Thoracic aorta (tissue), 2 donors: ENCODE measurements around the gene CTU2. TPM values are rescaled to one million over a fixed set of nuclear protein-coding genes. Genes with fewer than 3 reads are reported as not detected.

ENCODE experiments used
- ATAC-seq: fragments of 150-250 bp; one replicate; pipeline ENCODE4 v1.8.0; 2017; ENCODE audit warnings: low read depth; ENCODE audit not compliant: insufficient number of reproducible peaks, low FRiP score
- DNase-seq: peaks from one replicate; pipeline ENCODE4 v3.0.0-alpha.2; 2020; ENCODE audit warnings: low spot score
- H3K27ac ChIP-seq, 2 donors: fragments of 200-600 bp; sonication (generic); 1 replicate in 1 of 2; 2 replicates in 1 of 2; pipeline ENCODE4 v1.5.1; 2016; ENCODE audit warnings: mild to moderate bottlenecking in 2 of 2, moderate library complexity in 2 of 2
- H3K27me3 ChIP-seq: fragments of 200-600 bp; sonication (generic); replicated peaks from 2 replicates; pipeline ENCODE4 v1.6.0; 2016; ENCODE audit warnings: mild to moderate bottlenecking; ENCODE audit not compliant: insufficient read depth
- H3K36me3 ChIP-seq: fragments of 200-600 bp; sonication (generic); one replicate; pipeline ENCODE4 v1.5.1; 2016
- H3K4me1 ChIP-seq, 2 donors: fragments of 200-600 bp; sonication (generic); 1 replicate in 1 of 2; 2 replicates in 1 of 2; pipeline versions ENCODE4 v1.5.1 to v1.6.0; 2016; ENCODE audit warnings: low read depth in 2 of 2, mild to moderate bottlenecking in 1 of 2; ENCODE audit not compliant: control insufficient read depth in 1 of 2
- H3K4me3 ChIP-seq: fragments of 200-600 bp; sonication (generic); 2 replicates; pipeline ENCODE4 v1.5.1; 2016; ENCODE audit warnings: mild to moderate bottlenecking
- H3K9me3 ChIP-seq: fragments of 200-600 bp; sonication (generic); 2 replicates; pipeline ENCODE4 v1.5.1; 2016
- total RNA-seq, 2 donors: library from RNA; depleted of rRNA; stranded (reverse); fragments of >200 nt; gene quantifications; one replicate each; pipeline versions ENCODE4 v1.1.0 to v1.2.3, GENCODE V29; 2016
- TF ChIP-seq, protein P1 (sequence below): fragments of 200-600 bp; sonication (generic); IDR thresholded peaks from one replicate; pipeline ENCODE4 v1.5.1; 2019; ENCODE audit warnings: antibody characterized with exemption

CTU2 gene
- total RNA-seq, 2 donors from 2014 or later: 11.1 to 21.0 TPM

DNA sequence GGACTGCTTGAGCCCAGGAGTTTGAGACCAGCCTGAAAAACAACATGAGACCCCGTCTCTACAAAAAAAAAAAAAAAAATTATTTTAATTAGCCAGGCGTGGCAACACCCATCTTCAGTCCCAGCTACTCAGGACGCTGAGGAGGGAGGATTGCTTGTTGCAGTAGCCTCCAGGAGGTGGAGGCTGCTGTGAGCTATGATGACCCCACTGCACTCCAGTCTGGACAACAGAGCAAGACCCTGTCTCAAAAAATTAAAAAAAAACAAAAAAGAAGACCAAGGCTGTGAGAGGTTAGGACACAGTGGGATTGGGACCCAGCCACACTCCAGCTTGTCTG lies 18.7 kb upstream of the CTU2 start:
- Histone ChIP-seq H3K36me3 (no peaks in the 10 kb centered on the region), H3K4me3 (no peak overlapping the region), H3K9me3 (no peaks in the 10 kb centered on the region), H3K4me1 (peaks cover 4 to 12% of the 10 kb centered on the region in 2 donors), H3K27me3 (no peaks in the 10 kb centered on the region), H3K27ac (no peak overlapping the region)
- TF ChIP-seq, protein P1, sequence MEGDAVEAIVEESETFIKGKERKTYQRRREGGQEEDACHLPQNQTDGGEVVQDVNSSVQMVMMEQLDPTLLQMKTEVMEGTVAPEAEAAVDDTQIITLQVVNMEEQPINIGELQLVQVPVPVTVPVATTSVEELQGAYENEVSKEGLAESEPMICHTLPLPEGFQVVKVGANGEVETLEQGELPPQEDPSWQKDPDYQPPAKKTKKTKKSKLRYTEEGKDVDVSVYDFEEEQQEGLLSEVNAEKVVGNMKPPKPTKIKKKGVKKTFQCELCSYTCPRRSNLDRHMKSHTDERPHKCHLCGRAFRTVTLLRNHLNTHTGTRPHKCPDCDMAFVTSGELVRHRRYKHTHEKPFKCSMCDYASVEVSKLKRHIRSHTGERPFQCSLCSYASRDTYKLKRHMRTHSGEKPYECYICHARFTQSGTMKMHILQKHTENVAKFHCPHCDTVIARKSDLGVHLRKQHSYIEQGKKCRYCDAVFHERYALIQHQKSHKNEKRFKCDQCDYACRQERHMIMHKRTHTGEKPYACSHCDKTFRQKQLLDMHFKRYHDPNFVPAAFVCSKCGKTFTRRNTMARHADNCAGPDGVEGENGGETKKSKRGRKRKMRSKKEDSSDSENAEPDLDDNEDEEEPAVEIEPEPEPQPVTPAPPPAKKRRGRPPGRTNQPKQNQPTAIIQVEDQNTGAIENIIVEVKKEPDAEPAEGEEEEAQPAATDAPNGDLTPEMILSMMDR: no peak
- DNase-seq (no peak), ATAC-seq (no peak)

DNA sequence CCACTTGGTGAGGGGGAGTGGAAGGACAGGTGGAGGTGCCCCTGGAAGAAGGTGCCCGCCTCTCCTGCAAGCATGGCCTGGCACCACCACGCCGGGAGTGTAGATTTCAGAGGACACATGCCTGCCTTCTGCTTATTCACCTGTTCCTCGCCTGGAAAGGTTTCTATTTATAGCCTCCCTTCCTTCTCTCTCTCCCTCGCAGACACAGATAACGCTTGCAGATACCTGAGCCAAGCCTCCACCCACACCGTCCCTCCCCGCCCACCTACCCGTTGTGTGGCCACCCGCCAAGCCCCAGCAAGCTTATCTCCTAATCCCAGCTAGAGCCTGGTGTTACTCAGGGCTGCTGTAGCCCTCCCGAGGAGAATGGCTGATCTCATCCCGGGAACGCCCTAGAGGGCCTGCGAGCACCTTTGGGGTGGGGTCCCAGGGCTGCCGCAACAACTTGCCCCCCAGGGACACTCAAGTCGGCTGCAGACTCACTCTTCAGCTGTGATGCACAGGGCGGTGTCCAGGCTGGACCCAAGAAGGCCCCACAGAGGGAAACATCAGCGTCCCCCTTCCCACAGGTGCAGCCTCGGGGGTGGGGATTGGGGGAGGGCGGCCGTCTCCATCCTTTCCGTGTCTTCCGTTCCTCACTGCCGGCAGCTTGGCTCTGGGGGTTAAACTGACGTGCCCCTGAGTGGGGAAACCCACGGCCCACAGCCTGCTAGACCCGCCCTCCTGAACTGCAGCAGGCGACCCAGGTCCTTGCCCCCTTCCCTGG lies 18.1 kb upstream of the CTU2 start:
- Histone ChIP-seq H3K27me3 (no peaks in the 10 kb centered on the region), H3K9me3 (no peaks in the 10 kb centered on the region), H3K4me3 (no peak overlapping the region), H3K27ac (no peak overlapping the region), H3K4me1 (peaks cover 4 to 12% of the 10 kb centered on the region in 2 donors), H3K36me3 (no peaks in the 10 kb centered on the region)
- no peak for DNase-seq
- TF ChIP-seq, protein P1: no peak
- ATAC-seq: no peak

DNA sequence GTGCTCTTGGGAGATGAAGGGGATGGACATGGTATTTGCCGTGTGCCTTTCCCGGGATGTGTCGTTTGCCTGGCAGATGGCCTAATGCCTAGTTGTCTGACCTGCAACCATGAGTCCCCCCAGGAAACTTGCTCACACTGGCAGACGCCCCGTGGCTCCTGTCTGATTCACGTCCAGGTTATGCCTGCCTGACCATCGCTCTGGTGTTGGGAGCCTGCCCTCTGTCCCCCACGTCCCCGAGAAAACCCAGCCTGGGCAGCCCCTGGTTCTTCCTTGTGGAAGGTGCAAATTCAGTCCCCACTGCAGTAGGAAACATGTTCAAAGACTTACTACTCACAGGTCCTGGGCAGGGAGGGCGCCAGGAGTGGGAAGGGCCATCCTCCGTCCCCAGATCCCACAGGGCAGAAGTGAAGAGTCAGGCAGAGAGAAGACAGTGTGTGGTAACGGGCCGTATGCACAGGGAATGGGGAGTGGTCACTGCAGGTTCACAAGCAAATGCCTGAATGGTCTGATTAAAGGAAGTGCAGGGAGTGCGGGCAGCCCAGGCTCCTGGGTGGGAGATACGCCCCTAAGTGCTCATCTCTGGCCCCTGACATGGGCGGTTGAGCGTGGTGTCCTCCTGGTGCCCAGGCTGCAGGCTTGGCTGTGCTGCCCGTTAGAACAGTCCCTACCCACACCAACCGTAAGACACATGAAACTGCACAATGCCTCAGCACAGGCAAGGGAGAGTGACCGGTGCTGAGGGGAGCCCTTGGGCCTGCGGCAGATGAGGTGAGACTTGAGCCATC lies 15.8 kb upstream of the CTU2 start:
- Histone ChIP-seq H3K36me3 (no peaks in the 10 kb centered on the region), H3K9me3 (no peaks in the 10 kb centered on the region), H3K27me3 (no peaks in the 10 kb centered on the region), H3K27ac (no peak overlapping the region), H3K4me1 (peaks cover 4 to 12% of the 10 kb centered on the region in 2 donors), H3K4me3 (no peak overlapping the region)
- DNase-seq (no peak), ATAC-seq (no peak)
- TF ChIP-seq, protein P1: no peak

DNA sequence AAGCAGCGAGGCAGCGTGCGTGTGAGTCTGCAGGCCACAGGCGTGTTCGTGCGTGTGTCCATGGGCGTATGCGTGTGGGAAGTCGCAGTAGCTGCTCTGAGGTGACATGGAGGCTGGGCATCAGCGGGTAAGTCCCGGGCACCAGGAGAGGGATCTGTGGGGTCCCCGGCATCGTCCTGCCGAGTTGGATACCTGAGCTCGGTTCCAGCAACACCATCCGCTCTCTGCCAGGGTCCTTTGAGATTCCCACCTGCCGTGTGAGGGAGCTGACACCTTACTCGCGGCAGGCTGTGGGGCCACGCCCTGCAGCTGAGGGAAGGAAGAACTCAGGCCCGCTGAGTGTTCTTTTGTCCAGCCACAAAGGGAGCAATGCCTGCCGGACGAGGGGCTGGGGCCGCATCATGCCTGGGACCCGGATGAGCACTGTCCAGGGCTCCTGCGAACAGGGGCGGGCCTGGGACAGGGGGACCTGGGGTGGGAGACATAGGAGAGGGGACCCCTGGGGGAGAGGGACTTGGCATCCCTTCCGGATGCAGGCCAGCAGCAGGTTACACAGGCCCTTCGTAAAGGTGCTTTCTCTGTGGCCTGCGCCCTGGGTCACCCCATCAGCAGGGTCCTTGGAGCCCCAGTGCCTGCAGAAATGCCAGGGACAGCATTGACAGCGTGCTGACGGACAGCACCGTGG lies 15.0 kb upstream of the CTU2 start:
- Histone ChIP-seq H3K4me1 (peaks cover 4 to 6% of the 10 kb centered on the region in 2 donors), H3K27ac (no peak overlapping the region), H3K4me3 (no peak overlapping the region), H3K27me3 (no peaks in the 10 kb centered on the region), H3K36me3 (no peaks in the 10 kb centered on the region), H3K9me3 (no peaks in the 10 kb centered on the region)
- DNase-seq (no peak), ATAC-seq (no peak)
- TF ChIP-seq, protein P1: no peak

DNA sequence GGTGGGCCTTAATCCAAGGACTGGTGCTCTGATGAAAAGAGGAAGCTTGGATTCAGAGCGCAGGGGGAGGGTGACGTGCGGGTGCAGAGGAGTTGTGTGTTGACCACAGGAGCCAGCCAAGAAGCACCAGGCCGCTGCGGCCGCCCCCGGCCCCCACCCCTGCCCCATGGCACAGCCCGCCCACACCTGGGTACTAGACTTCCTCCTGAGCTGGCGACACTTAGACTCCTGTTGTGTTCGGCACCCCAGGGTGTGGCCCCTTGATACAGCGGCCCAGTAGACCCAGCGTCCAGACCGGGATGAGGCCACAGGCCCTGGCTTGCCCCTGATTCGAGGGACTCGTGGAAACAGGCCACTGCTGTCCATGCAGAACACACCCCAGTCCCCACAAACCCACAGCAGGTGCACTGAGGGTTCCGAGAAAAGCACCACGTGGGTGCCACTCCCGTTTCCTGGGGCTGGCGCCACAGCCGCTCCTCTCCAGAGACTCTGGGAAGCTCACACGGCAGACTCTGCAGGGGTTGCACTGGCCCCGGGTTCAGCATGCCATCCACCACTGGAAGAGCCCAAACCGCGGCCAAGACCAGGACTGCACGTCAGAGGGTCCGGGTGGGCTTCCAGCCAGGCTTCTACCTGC lies 14.3 kb upstream of the CTU2 start:
- ATAC-seq (no peak), DNase-seq (no peak)
- no peak overlapping the region for H3K4me3 ChIP-seq
- no peaks in the 10 kb centered on the region for H3K9me3 ChIP-seq
- no peaks in the 10 kb centered on the region for H3K27me3 ChIP-seq
- H3K36me3 ChIP-seq: no peaks in the 10 kb centered on the region
- H3K27ac ChIP-seq: no peak overlapping the region
- no peaks in the 10 kb centered on the region for H3K4me1 ChIP-seq
- TF ChIP-seq, protein P1: no peak
